Measurements from ENCODE around the gene KDM8.
"Not testable (repeated sequence)": the region's sequence is repeated elsewhere in the genome, so short reads cannot be mapped to it uniquely, and the experiment has no call there.

Gene KDM8

DNA sequence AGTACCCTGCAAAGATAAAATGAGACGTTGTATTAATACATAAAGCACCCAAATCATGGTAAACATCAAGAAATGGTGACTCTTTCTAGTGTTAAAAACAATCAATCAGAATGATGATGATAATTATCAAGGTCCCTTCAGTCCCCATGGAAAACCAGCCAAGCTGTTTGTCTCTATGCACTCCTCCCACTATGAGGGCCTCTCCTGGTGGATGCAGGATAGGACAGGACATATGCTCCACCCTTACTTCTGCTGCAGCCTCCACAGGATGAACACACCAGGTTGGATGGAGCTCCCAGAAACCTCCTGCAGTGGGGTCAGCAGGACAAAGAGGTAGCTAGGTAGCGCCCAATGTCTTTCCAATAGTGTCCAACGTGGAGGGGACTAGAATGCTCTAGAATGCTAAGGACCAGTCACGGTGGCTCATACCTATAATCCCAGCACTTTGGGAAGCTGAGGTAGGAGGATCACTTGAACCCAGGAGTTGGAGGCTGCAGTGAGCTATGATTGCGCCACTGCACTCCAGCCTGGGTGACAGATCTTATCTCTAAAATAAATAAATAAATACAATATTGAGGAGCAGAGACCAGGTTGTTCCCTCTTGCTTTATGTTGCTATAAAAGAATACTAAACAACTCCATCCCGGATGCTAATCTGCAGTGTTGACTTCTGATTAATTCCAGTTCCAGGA, 9.9 kb upstream of the KDM8 start:
- DNase-seq: no peak

DNA sequence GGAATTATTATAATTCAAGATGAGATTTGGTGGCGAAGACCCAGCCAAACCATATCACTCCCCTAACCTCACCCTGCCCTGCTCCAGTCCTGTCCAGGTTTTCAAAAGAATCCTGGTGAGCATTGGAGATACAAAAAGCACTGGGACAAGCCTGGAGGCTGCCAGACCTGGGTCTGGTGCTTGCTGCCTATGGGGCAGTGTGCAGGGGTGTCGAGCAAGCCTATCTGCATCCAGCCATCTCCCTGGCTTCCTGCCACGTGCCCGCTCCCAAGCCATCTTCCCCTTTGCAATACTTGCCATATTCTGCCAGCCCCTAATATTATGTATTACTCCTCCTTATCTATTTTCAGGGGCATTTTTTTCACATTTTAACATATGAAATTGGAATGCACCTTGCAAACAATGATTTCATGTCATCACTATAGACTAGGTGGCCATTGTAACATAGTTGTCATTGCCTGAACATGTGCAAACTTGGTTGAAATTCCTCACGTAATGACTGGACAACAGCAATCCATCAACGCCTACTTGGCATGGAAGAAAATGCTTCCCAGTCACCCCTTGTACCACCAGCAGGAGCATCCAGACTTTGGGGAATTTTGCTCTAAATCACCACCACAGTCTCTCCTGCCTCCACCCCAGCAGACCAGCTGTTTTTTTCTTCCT, 8.1 kb upstream of the KDM8 start:
- DNase-seq: no peak

DNA sequence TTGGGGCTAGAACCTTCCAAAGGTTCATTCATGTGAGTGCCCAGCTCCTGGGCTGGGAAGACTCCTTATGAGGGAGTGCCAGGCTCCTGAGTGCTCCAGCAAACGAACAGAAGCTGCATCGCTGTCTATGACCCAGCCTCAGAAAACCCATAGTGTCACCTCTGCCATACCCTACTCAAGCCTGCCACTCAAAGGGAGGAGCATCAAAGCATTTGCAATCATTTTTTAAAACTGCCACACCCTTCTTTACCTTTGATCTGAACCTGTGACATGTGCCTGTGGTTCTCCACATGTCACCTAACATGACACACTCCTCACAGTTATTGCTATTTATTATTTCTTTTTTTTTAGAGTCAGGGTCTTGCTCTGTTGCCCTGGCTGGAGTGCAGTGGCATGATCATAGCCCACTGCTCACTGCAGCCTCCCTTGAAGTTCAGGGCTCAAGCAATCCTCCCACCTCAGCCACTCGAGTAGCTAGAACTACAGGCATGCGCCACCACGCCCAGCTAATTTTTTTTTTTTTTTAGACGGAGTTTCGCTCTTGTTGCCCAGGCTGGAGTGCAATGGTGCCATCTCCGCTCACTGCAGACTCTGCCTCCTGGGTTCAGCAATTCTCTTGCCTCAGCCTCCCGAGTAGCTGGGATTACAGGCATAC, 7.3 kb upstream of the KDM8 start:
- no peak for DNase-seq

DNA sequence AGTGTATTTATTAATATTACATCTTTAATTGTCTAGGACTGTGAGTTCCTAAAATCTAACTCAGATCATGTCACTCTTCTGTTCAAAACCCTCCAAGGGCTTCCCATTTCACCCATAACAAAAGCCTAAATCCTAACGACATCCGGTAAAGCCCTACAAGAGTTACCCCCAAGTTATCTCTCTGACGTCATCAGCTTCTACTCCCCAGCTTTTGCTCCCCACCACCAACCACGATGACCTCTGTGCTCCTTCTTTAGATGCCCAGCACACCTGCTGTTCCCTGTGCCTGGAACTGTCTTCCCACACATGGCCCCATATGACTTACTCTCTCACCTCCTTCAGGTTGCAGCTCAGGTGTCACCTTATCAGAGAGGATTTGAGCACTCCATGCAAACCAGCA, 6.3 kb upstream of the KDM8 start:
- DNase-seq: no peak

DNA sequence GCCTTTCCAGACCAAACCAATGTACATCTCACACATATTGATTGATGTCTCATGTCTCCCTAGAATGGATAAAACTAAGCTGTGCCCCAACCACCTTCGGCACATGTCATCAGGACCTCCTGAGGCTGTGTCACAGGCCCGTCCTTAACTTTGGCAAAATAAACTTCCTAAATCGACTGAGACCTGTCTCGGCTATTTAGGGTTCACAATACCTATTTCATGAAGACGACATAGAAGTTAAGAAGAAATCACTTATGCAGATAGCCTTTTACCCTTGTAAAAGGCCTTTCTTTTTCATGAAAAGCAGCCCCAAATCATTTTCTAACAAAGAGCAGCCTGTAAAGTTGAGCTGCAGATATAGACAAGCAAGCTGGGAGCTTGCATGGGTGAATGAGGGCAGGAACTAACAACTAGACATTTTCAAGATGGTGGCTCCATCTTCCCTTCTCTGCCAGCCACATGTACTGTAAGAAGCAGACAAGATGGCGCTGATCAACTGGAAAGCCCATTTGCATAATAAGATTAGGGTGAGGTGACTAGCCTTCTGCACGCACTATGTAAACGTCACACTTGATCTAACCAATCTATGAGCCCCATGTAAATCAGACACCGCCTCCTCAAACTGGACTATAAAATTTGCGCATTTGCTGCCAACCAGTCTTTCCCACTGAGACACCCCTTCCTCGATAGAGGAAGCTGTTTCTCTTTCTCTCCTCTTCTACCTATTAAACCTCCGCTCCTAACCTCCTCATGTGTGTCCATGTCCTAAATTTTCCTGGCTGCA, 4.7 kb upstream of the KDM8 start:
- DNase-seq: no peak

DNA sequence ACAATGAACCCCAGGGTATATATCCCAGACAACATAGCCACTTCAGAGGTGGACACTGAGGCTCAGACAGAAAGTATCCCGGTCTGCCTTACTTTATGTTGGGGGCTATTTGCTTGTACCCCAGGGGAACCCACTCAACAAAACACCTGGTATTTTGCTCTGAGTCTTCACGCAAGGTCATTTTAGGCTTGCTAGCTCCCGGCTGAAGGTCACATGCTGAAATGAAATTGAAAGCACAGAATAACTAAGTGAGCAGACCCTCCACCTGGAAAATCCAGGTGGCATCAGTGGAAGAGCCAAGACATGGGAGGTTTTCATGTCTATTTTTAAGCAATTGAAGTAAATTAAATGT, 4.1 kb upstream of the KDM8 start:
- DNase-seq: no peak

DNA sequence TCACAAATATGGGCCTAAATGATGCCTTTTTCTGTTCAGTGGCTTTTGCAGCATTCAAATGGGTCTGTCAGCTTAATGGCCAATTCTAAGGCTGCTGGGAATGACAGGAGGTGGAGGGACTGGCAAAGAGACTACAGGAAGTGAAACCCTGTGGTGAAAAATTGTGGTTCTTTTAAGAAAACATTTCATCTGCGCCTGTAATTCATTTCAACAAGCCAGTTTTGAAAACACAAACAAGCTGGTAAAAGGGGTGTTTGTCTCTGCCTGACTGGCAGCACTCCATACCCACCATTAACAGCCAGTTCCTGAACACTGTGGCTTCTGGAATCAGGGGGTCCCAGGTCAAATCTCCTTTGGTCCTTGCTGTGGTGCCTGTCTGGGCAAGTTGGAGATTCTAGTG, 3.6 kb upstream of the KDM8 start:
- no peak for DNase-seq

DNA sequence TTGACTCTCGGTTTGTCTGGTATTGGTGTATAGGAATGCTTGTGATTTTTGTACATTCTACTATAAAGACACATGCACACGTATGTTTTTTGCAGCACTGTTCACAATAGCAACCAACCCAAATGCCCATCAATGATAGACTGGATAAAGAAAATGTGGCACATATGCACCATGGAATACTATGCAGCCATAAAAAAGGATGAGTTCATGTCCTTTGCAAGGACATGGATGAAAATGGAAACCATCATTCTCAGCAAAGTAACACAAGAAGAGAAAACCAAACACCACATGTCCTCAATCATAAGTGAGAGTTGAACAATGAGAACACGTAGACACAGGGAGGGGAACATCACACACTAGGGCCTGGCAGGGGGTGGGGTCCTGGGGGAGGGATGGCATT, 2.4 kb upstream of the KDM8 start:
- not testable (repeated sequence) for DNase-seq

DNA sequence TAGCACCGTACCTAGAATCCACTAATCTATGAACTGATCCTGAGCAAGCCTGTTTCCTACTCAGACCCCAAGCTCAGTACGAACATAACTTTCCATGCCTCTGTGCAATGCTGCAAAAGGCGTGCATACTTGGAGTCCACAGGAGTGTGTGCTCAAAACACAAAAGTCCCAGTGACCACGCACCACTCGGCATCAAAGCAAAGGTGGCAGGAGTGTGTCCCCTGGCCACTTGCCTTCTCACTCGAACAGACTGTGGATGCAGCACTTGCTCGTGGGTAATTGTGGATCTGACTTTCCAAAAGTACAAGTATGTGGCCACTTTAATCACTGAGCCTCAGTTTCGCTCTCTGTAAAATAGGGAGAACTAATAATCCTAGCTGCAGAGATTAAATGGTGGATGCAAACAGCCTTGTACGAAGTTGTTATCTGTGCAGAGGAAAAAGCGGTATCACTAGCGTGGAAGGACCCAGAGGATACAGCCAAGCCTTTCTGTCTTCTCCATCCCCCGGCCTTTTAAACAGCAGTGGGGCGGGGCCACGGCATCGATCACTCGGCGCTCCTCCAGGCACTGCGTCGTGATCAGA, 311 bp upstream of the KDM8 start:
- DNase-seq: no peak

DNA sequence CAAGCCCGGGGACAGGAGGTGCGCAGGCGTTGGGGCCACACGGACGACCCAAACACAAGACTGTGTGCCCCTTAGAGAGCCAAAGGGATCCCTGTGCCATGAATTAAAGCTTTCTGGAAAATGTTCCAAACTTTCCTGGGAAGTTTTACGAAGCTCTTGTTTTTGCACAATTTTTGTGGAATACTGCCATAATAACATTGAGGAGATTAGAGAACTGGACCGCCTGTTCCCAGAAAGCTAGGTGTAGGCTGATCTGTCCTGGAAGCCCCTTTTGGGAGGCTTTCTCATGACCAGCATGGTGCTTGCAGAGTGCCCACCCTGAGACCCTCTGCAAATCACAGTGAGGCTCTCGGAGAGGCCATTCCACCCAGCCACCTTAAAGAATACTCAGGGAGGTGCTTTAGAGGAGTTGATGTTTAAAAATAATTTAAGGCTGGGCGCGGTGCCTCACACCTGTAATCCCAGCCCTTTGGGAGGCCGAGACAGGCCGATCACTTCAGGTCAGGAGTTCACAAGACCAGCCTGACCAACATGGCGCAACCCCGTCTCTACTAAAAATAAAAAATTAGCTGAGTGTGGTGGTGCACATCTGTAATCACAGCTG, 1.1 kb downstream of the KDM8 start:
- DNase-seq: no peak

DNA sequence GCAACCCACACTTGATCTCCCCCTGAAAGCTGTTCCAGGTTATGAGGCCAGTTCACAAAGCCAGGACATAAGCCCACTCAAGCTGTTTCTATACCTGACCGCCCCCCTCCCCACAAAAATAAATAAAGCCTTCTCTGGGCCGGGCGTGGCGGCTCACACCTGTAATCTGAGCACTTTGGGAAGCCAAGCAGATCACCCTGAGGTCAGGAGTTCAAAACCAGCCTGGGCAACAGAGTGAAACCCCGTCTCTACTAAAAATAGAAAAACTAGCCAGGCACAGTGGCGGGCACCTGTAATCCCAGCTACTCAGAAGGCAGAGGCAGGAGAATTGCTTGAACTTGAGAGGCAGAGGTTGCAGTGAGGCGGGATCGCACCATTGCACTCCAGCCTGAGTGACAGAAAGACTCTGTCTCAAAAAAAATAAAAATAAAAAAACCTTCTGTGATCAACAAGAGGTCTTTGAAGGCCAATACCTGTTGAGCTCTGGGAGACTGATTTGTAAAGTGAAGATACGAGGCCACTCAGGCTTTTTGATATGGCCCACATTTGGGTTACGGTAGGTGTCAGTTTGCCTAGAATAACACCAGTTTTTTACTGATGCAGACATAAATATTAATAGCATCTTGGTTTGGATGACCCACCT, 2.2 kb downstream of the KDM8 start:
- DNase-seq: no peak

DNA sequence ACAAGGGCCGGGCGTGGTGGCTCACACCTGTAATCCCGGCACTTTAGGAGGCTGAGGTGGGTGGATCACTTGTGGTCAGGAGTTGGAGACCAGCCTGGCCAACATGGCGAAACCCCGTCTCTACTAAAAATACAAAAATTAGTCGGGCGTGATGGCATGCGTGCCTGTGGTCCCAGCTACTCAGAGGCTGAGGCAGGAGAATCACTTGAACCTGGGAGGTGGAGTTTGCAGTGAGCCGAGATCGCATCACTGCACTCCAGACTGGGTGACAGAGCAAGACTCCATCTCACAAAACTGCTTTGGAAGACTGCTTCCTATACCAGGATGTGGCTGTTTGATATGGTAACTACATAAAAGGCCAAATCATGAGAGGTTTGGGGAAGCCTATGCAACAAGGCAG, 3.8 kb downstream of the KDM8 start:
- DNase-seq: not testable (repeated sequence)

DNA sequence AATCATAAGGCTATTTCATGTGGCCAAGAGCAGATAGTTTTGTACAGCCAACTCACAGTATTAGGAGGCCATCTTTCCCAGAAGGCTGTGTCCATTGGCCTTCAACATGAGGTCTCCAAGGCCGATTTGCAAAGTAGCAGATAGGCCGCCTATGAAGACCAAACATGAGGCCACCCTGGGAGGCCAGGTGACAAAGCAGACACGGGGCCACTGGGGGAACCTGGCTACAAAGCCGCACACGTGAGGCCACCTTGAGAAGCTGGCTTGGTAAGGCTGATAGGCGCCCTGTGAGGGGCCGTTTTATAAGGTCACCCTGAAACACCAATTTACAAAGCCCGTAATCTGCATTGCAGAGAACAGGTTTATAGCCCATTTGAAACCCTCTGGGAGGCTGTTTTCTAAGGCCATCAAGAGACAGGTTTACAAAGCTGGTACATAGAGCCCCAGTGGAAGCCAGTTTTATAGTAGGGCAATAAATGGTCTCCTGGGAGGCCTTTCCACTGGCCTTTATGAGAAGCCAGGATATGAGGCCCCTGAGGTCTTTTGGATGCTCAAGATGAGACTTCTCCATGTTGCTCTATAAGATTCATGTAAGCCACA, 4.9 kb downstream of the KDM8 start:
- no peak for DNase-seq

DNA sequence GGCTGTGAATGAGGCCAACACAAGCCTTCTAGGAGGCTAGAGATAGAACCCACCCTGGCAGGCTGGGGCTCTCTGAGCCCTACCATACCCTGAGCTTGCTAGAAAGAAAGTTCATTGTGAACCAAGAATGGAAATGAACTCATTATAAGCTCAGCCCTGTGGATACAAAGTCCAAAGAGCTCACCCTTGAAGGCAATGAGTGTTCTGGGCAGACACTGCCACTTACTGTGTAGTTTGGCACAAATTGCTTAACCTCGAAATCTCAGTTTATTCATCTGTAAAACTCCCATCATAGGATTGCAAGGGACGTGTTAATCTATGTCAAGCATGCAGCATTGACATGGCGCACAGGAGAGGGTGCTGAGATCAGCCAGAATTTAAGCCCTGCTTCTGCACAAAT, 5.5 kb downstream of the KDM8 start:
- no peak for DNase-seq

DNA sequence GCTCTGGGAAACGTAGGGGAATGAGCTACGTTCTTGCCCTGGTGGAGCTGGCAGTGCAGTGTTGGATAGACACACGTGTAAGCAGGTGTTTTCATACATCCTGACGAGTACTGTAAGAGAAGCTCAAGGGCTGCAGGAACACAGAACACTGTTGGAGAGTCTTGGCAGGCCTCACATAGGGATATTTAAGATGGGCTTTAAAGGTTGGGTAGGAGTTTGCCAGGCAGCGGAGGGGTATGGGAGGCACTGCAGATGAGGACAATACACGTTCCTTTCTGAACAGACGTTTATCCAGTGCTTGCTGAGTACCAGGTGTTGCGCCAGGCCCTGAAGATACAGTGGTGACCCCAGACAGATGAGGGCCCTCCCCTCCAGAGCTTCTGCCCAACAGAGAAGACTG, 6.3 kb downstream of the KDM8 start:
- DNase-seq: no peak

DNA sequence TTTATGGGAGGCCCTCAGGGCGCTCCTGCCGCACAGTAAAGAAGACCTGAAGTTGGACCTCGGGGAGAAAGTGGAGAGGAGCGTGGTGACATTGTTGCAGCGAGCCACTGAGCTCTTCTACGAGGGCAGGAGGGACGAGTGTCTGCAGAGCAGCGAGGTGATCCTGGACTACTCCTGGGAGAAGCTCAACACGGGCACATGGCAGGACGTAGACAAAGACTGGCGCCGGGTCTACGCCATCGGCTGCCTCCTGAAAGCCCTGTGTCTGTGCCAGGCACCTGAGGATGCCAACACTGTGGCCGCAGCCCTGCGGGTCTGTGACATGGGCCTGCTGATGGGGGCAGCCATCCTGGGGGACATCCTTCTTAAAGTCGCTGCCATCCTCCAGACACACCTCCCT, 6.8 kb downstream of the KDM8 start:
- no peak for DNase-seq

DNA sequence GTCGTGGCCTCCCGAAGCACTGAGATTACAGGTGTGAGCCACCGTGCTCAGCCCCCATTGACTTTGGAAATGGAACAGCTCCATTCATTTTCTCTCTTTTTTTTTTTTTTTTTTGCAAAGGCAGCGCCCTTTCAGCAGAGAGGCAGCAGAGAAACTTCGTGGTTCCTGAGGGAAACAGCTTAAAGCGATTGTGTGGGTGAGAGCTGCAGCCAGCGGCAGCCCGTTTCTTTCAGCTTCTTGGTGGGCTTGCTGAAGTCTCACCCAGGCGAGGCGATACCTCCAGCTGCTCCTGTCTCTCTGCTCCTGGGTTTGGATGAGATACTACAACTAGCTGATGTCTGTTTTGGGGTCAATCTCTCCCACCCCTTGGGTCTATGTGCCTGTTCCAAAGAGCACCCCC, 7.7 kb downstream of the KDM8 start:
- DNase-seq: no peak

DNA sequence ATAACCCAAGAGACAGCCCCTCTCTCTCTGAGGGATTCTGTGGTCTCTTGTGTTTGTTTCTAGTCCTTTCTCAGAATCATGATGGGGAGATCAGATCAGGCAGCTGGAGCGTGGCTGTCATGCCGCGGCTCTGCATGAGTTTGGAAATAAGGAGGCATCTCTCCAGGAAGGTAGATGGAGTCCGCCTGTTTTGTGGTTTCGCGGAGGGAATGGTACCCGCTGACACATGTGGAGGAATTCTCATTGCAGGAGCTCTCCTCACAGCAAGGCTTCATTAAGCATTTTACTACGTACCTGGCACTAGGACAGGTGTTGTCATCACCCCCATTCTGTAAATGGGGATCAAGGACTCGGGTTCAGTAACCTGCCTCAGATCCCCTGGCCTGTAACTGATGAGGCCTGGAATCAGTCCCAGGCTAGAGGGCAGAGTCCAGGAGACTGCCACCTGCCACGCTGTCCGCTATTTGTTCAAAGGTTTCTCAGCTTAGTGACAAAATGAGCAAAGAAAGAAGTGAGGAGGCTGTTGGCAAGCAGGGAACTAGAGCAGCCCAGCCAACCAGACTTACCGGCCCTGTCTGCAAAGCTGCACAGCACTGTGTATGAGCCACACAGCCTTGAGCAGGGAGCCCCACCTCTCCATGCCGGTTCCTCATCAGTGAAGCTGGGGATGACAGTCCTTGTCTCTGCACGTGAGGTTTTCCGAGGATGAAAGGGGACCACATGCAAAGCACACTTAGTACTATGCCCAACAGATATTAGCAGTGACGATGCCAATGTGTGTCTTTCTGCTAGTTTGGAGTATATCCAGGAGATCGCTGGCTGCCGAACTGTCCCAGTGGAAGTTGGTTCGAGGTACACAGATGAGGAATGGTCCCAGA, 11.0 kb downstream of the KDM8 start:
- DNase-seq: no peak

DNA sequence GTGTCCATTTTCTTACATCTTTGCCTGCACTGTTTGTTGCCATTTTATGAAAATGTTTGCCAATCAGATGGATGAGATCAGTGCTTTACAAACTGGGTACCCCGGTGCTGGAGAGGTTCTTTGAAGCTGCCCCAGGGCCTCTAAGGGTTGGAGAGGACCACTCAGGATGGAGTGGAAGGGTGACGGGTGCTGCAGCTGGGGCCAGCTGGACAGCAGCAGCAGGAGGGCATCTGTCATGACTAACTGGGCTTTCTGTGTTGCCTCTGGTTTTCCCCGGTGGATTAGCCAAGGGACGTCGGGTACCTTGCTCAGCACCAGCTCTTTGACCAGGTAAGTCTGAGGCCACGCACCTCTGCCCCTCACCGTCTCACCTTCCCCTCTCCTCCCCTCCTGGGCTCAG, 12.3 kb downstream of the KDM8 start:
- no peak for DNase-seq

DNA sequence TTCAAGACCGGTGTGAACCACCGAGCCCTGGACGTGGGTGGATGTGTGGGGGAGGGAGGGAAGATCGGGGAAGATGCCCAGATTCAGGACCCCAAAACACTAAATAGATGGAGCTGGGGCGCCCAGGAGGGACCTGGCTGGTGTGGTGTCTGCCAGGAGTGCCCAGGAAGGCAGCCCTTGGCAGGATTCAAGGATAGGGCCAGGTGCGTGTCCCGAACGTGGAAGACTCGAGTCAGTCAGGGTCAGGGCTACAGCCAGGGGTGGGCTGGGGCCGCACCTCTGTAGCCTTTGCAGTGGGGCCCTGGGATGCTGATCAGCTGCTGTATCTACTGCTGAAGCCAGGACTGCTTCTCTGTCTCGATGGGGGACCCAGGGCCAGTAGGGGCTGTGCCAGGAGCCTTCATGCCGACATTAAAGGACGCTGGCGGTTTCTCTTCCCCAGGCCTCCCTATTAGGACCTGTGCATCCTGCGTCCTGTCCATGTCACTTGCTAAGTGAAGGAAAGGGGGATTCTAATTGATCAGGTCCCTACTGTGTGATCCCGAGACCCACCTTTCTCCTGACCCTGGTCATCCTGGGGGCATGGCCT, 13.1 kb downstream of the KDM8 start:
- no peak for DNase-seq

DNA sequence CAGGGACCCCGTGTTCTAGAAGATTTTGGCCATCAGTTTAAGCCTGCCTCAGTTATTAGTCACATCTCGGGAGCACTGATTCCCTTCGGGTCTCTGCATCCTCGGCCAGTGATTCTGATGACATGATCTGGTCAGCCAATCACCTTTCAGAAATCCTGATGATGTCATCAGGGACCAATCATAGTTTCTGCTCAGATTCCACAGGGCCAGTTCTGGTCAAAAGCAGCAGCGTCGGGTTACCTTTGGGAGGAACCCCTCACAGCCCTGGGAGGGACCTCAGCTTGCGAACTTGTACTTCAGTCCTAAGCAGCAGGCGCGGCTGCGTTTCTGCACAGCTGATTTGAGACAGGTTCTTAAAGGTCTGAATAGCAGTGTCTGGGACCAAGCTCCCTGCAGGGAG, 13.9 kb downstream of the KDM8 start:
- DNase-seq: no peak
